Subcutaneous adipose tissue (tissue), 4 donors: Measurements from ENCODE around the gene CRIM1. TPM values are rescaled to one million over a fixed set of nuclear protein-coding genes. Genes with fewer than 3 reads are reported as not detected.

ENCODE experiments used
- total RNA-seq, 4 donors: library from RNA; depleted of rRNA; stranded (reverse); fragments of >200 nt; gene quantifications; one replicate each; pipeline ENCODE4 v1.1.0, GENCODE V29; 2016
- TF ChIP-seq, protein P1 (sequence below): fragments of 450-650 bp; IDR thresholded peaks from one replicate; pipeline ENCODE4 v1.5.1; 2016; ENCODE audit warnings: low read depth, mild to moderate bottlenecking, control low read depth, antibody characterized with exemption, moderate library complexity

Gene CRIM1, protein sequence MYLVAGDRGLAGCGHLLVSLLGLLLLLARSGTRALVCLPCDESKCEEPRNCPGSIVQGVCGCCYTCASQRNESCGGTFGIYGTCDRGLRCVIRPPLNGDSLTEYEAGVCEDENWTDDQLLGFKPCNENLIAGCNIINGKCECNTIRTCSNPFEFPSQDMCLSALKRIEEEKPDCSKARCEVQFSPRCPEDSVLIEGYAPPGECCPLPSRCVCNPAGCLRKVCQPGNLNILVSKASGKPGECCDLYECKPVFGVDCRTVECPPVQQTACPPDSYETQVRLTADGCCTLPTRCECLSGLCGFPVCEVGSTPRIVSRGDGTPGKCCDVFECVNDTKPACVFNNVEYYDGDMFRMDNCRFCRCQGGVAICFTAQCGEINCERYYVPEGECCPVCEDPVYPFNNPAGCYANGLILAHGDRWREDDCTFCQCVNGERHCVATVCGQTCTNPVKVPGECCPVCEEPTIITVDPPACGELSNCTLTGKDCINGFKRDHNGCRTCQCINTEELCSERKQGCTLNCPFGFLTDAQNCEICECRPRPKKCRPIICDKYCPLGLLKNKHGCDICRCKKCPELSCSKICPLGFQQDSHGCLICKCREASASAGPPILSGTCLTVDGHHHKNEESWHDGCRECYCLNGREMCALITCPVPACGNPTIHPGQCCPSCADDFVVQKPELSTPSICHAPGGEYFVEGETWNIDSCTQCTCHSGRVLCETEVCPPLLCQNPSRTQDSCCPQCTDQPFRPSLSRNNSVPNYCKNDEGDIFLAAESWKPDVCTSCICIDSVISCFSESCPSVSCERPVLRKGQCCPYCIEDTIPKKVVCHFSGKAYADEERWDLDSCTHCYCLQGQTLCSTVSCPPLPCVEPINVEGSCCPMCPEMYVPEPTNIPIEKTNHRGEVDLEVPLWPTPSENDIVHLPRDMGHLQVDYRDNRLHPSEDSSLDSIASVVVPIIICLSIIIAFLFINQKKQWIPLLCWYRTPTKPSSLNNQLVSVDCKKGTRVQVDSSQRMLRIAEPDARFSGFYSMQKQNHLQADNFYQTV
- total RNA-seq: 100 to 1,000 TPM; 153 to 269 (median 233) TPM

DNA sequence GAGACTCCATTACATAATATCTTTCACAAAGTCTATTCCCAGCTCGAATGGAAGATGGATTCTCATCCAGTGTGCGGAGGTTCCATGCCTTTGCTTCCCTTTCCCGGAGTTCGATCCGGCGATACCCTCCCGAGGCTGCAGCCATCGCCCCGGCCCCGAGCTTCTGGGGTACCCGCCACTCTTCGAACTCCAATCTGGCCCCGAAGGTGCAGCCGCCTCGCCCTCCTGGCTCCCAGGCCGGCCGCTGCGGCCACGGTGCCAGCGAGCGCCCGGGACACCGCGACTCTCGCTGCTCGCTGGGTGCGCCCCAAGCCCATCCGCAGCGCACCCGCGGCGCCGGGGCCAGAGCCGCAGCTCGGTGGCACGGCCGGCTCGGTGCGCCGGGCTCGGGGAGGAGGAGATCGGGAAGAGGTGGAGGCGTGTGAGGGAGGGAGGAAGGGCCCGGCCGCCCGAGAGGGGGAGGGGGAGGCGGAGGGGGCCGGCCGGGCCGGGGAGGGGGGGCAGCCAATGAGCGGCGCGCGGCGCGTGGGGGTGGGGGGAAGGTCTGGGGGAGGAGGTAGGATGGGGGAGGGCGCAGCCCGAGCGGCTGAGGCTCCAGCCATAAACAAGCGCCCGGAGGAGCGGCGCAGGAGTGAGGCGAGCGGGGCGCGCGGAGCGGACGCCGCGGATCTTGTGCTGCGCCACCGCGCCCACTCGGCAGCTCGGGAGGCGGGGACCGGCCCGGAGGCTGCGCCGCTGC is at the start of gene CRIM1:
Gene CRIM1, plus strand, starts transcription at position 628 of the 739 bp plus-strand sequence. CDS start 515 bp downstream, outside the sequence.
- TF ChIP-seq, protein P1, sequence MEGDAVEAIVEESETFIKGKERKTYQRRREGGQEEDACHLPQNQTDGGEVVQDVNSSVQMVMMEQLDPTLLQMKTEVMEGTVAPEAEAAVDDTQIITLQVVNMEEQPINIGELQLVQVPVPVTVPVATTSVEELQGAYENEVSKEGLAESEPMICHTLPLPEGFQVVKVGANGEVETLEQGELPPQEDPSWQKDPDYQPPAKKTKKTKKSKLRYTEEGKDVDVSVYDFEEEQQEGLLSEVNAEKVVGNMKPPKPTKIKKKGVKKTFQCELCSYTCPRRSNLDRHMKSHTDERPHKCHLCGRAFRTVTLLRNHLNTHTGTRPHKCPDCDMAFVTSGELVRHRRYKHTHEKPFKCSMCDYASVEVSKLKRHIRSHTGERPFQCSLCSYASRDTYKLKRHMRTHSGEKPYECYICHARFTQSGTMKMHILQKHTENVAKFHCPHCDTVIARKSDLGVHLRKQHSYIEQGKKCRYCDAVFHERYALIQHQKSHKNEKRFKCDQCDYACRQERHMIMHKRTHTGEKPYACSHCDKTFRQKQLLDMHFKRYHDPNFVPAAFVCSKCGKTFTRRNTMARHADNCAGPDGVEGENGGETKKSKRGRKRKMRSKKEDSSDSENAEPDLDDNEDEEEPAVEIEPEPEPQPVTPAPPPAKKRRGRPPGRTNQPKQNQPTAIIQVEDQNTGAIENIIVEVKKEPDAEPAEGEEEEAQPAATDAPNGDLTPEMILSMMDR: no peak

- TF ChIP-seq, protein P1: no peak
These were observed 48.1 kb upstream of the CRIM1 start for GRCh38 chr2:36307441-36307840.

- TF ChIP-seq, protein P1: no peak
These were observed 37.0 kb upstream of the CRIM1 start for GRCh38 chr2:36318547-36318946.

- TF ChIP-seq, protein P1: no peak
These were observed 33.5 kb upstream of the CRIM1 start for GRCh38 chr2:36322108-36322507.

GRCh38 chr2:36326286-36326685 is 29.3 kb upstream of the CRIM1 start:
- TF ChIP-seq, protein P1: no peak

DNA sequence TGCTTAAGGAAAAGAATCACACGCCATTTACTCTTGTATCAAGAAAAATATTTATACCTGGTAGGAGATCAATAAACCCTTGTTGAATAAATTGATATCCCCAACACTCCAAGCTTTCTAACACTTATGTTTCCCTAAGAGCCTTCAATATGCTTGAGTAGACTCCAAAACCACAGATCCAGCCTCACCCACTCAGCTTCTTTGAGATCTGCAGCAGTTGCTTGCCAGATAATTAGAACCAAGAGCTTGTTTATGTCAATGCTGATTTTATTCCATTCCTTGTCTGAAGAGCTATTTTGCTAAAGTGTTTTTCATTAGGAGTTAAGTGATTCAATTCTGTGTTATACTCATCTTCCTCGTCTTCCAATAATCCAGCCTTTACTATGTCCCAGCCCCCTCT is 26.3 kb upstream of the CRIM1 start:
- TF ChIP-seq, protein P1: no peak
